ENCODE data around the gene DGCR2. TPM values are rescaled to one million over a fixed set of nuclear protein-coding genes. Genes with fewer than 3 reads are reported as not detected.
"Not testable (repeated sequence)": the region's sequence is repeated elsewhere in the genome, so short reads cannot be mapped to it uniquely, and the experiment has no call there.

DGCR2 gene
- polyA plus RNA-seq, 1 donor from 2014 or later = 67.1 TPM

GRCh38 chr22:19075404-19075803 lies 46.8 kb downstream of the DGCR2 start:
- Histone ChIP-seq H3K36me3 (ENCODE audit: insufficient read depth, low read length) (no peaks in the 10 kb centered on the region), H3K79me2 (replicated peaks; ENCODE audit: insufficient read depth, low read length) (no peaks in the 10 kb centered on the region), H3K27ac (ENCODE audit: low read length) (no peak overlapping the region), H3K9me2 (ENCODE audit: insufficient read depth, low read length) (no peaks in the 10 kb centered on the region), H2AFZ (ENCODE audit: low read depth, low read length) (no peak overlapping the region), H3K9me3 (ENCODE audit: low read length) (no peaks in the 10 kb centered on the region), H3K27me3 (ENCODE audit: insufficient read depth, low read depth, low read length) (no peaks in the 10 kb centered on the region), H3K4me3 (ENCODE audit: low read length) (no peak overlapping the region), H3K9ac (ENCODE audit: low read length) (no peak overlapping the region), H4K20me1 (ENCODE audit: insufficient read depth) (no peaks in the 10 kb centered on the region), H3K4me2 (ENCODE audit: low read length) (no peak overlapping the region), H3F3A (ENCODE audit: insufficient read depth, low read length, poor library complexity, severe bottlenecking) (no peaks in the 10 kb centered on the region)
- TF ChIP-seq POLR2AphosphoS5 (IDR thresholded peaks at IDR 0.05) = no peak
- no peak for TF ChIP-seq SMC3 (conservative IDR thresholded peaks at IDR 0.05; ENCODE audit: poor library complexity)
- TF ChIP-seq MXI1 (conservative IDR thresholded peaks at IDR 0.05; ENCODE audit: poor library complexity, severe bottlenecking) = no peak
- TF ChIP-seq TAF1 (IDR thresholded peaks at IDR 0.05; ENCODE audit: low read depth) = no peak
- TF ChIP-seq RAD21 (conservative IDR thresholded peaks at IDR 0.05) = no peak
- no peak for TF ChIP-seq EP300 (conservative IDR thresholded peaks at IDR 0.05; ENCODE audit: poor library complexity, severe bottlenecking)
- no peak for TF ChIP-seq EZH2 (IDR thresholded peaks at IDR 0.05; ENCODE audit: borderline replicate concordance, insufficient read depth, low read length, poor library complexity, severe bottlenecking)
- no peak for TF ChIP-seq CTCF (IDR thresholded peaks at IDR 0.05; ENCODE audit: poor library complexity, severe bottlenecking)
- TF ChIP-seq REST (IDR thresholded peaks at IDR 0.05; ENCODE audit: borderline replicate concordance) = no peak

GRCh38 chr22:19072853-19073252 lies 49.4 kb downstream of the DGCR2 start:
- H3K27ac ChIP-seq (ENCODE audit: low read length); H2AFZ ChIP-seq (ENCODE audit: low read depth, low read length); H3F3A ChIP-seq (ENCODE audit: insufficient read depth, low read length, poor library complexity, severe bottlenecking); H3K79me2 ChIP-seq (replicated peaks; ENCODE audit: insufficient read depth, low read length); H3K27me3 ChIP-seq (ENCODE audit: insufficient read depth, low read depth, low read length); H3K4me2 ChIP-seq (ENCODE audit: low read length); H3K36me3 ChIP-seq (ENCODE audit: insufficient read depth, low read length); H4K20me1 ChIP-seq (ENCODE audit: insufficient read depth); H3K9me3 ChIP-seq (ENCODE audit: low read length); H3K9ac ChIP-seq (ENCODE audit: low read length); H3K4me3 ChIP-seq (ENCODE audit: low read length); H3K9me2 ChIP-seq (ENCODE audit: insufficient read depth, low read length): not testable (repeated sequence)
